AG09309 (cell line): Measurements from ENCODE around the gene MYO3B.
"Not testable (repeated sequence)": the region's sequence is repeated elsewhere in the genome, so short reads cannot be mapped to it uniquely, and the experiment has no call there.

Source experiments
- DNase-seq: peaks from one replicate; pipeline ENCODE4 v3.0.0-alpha.2; 2010; ENCODE audit warnings: low read depth
- H3K4me3 ChIP-seq: 2 replicates; pipeline ENCODE4 v1.5.1; 2011; ENCODE audit warnings: mild to moderate bottlenecking, low read depth, low read length, moderate library complexity; ENCODE audit not compliant: control insufficient read depth
- TF ChIP-seq, protein P1 (sequence below): IDR thresholded peaks from 2 replicates; pipeline ENCODE4 v1.5.1; 2011; ENCODE audit warnings: mild to moderate bottlenecking, low read depth, low read length, inconsistent platforms; ENCODE audit not compliant: insufficient read depth, control insufficient read depth; ENCODE audit errors: missing control alignments

MYO3B gene

GRCh38 chr2:170467568-170468422, 289.8 kb downstream of the MYO3B start:
- no peak for DNase-seq
- no peak overlapping the region for H3K4me3 ChIP-seq
- TF ChIP-seq, protein P1, sequence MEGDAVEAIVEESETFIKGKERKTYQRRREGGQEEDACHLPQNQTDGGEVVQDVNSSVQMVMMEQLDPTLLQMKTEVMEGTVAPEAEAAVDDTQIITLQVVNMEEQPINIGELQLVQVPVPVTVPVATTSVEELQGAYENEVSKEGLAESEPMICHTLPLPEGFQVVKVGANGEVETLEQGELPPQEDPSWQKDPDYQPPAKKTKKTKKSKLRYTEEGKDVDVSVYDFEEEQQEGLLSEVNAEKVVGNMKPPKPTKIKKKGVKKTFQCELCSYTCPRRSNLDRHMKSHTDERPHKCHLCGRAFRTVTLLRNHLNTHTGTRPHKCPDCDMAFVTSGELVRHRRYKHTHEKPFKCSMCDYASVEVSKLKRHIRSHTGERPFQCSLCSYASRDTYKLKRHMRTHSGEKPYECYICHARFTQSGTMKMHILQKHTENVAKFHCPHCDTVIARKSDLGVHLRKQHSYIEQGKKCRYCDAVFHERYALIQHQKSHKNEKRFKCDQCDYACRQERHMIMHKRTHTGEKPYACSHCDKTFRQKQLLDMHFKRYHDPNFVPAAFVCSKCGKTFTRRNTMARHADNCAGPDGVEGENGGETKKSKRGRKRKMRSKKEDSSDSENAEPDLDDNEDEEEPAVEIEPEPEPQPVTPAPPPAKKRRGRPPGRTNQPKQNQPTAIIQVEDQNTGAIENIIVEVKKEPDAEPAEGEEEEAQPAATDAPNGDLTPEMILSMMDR: no peak

DNA sequence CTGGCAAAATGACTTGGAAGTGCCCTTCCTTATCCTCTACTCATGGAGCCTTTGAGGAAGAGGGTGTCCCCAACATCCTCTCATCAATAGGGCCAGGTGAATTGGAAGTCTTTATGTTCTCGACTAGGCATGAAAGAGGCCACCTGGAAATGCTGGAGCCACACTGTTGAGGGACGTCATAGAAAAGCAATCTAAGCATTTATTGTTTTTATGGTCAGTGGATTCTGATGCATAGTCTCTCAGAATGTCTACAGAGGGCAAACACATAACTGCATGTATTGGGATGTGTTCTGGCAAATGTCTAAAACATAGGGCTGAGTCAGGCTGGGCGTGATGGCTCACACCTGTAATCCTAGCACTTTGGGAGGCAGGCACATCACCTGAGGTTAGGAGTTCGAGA, 290.6 kb downstream of the MYO3B start:
- TF ChIP-seq, protein P1: no peak
- DNase-seq: no peak
- H3K4me3 ChIP-seq: no peak overlapping the region

- not testable (repeated sequence) for DNase-seq, H3K4me3 ChIP-seq
These were observed 294.6 kb downstream of the MYO3B start for GRCh38 chr2:170472498-170472897.

DNA sequence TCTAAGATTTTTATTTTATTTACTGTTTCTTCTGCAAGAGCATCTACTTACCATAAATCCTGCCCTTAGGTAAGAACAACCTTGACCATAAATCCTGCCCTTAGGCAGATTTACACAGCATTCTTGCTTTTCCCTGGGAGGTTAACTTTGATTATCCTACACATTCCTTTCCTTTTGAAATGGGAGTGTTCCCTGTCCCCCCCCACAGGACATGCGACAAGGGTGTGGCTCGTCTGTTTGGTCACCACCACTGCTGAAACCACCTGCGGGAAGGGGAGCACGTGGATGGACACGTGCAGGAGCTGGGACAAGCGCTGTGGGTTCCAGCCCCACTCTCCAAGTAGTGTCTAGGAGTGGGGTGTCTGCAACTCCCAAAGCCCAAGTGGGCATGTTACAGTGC, 297.9 kb downstream of the MYO3B start:
- DNase-seq: no peak
- TF ChIP-seq, protein P1: no peak
- no peak overlapping the region for H3K4me3 ChIP-seq

DNA sequence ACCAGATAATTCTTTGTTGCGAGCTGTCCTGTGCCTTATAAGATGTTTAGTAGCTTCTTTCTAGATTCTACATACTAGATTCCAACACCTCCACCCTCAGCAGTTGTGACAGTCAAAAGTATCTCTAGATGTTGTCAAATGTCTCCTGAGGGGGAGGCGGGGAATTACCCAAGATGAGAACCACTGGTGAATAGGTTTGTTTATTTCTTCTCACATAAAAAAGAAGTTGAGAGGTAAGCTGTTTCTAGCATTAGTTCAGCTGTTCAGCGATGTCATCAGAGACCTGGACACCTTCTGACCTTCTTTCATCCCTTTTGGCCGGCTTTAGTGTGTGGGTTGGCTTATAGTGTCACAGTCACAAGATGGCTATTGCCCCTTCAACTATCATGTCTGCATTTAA, 299.7 kb downstream of the MYO3B start:
- TF ChIP-seq, protein P1: no peak
- H3K4me3 ChIP-seq: no peak overlapping the region
- DNase-seq: no peak

DNA sequence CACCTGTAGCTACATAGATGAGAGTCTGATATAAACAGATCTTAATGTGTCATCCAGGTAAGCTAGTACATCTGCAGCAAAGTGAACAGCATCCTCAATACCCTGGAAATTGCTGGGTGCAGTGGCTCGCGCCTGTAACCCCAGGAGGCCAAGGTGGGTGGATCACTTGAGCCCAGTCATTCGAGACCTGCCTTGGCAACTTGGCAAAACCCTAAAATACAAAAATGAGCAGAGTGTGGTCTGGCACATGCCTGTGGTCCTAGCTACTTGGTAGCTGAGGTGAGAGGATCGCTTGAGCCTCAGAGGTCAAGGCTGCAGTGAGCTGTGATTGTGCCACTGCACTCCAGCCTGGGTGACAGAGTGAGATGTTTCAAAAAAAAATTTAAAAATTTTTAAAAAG, 303.3 kb downstream of the MYO3B start:
- TF ChIP-seq, protein P1: no peak
- DNase-seq: no peak
- no peak overlapping the region for H3K4me3 ChIP-seq

DNA sequence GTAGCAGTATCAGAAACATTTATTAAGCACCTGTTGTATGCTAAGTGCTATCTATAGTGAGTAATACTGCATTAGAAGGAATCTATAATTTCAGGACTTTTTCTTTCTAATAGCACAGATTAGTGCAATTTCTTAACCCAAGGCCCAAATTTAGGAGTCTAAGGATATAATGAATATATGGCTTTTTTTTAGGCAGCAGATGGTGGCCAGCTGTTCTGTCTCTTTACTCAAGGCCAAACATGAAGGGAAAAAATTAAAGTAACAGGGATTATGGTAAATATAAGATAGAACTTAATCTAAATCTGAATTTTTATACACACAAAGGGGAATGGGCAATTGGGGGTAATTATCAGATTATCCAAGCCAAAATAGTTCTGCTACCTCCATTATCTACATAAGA, 306.6 kb downstream of the MYO3B start:
- DNase-seq: no peak

More for the DNA sequence above, 306.6 kb downstream of the MYO3B start:
- no peak overlapping the region for H3K4me3 ChIP-seq
- TF ChIP-seq, protein P1: no peak
